Left renal cortex interstitium (tissue), 4 donors: ENCODE results near the gene C9orf152. TPM values are rescaled to one million over a fixed set of nuclear protein-coding genes. Genes with fewer than 3 reads are reported as not detected.
A peak's percentile ranks its signal among the peaks of the same experiment; 100 is the strongest.

Experiments used
- DNase-seq, 4 donors: peaks; one replicate each; pipeline ENCODE4 v3.0.0-alpha.2; 2013; ENCODE audit warnings: low read depth in 4 of 4, low spot score in 2 of 4, missing footprints in 1 of 4
- polyA plus RNA-seq, 4 donors: library from polyadenylated mRNA; unstranded; fragments of 120-200 nt; gene quantifications; one replicate each; pipeline ENCODE4 v1.2.1, GENCODE V29; 2013; ENCODE audit not compliant: insufficient read length in 4 of 4

C9orf152 gene
- polyA plus RNA-seq, 4 donors, result 0.38 to 0.64 (median 0.50) TPM

DNA sequence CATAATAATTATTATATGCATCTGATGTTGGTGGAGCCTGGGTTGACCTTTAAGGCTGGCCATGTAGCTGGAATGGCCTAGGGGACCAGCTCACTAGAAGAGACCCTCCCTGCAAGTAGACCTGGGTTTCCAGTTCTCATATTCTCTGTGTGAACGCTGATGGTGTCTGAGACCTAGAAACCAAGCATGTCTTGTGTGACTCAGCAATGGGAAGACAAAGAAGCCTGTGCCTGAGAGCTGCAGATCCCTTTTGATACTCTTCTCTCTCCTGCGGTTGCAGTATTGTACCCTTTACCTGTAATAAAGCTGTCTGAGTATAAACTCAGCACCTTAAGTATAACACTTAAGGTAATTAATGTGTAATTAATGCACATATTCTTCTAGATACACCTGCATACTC is 22.2 kb downstream of the C9orf152 start:
- DNase-seq, result no peak

DNA sequence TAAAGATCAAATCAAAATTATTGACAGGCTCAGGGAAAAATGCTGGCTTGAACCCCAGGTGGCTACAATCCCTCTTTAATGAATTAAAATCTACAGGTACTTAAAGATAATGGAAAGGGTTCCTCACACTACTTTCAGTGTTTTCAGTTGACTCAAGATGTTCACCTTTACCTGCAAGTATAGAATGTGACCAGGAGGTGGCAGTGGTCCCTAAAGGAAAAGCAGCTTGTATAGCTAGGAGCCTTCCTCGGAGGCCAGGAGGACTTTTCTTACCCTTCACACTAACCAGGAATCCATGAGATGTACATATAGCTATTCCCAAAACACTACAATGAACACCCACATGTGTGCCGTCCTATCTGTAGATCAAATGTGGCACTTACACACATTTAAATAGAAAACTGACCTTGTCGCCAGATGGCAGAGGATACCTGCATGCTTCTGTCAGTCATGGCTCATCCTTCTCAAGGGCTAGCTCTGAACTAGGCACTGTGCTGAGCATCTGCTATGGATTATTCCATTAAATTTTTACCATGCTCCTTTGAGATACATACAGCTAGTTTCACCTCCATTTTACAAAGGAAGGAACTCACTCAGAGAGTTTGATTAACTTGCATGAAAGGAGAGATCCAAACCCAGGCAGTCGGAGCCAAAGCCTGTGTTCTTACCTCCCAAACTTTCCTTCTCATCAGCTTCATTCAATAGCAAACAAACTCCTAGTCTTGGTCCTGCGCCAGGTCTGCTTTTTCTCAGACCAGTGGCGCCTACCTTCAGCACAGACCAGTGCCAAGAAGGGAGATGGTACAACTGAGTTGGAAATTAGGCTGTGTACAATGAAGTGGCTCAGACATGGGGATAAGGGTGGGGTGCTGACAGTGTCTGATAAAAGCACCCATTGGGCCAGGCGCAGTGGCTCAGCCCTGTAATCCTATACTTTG is 24.5 kb downstream of the C9orf152 start:
- peak in 1 of 4 donors; percentile 64 for DNase-seq

DNA sequence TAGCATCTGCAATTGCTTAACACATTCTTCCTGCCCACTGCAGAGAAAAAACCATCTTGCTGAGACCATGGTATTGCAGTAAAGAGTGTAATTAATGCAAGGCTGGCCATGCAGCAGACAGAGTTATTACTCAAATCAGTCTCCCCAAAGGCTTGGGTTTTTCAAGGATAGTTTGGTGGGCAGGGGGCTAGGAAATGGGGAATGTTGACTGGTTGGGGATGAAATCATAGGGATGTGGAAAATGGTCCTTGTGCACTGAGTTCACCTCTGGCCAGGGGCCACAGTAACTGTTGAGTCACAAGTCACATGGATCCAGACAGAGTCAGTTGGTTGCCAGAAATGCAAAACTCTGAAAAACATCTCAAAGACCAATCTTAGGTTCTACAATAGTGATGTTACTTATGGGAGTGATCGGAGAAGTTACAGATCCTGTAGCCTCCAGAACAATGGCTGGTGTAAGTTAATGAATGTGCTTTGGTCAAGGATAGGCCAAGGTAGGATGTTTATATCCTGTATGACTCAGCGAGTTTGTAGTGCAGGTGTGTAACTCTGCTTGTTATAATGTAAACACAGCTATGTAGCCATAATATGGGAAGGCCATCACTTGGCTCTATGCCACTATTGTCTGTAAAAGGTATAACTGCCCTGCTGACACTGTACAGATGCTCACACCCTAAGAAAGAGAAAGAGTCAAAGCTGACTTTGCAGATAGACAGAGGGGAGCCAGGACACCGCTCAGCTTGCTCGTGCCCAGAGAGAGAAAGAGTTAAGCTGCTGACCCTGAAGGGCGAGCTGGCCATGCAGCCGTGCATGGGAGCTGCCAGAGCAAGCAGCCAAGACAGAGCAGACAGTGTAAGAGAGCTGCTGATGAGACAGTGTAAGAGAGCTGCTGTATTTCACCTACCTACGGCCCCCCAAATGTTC is 27.2 kb downstream of the C9orf152 start:
- no peak for DNase-seq

DNA sequence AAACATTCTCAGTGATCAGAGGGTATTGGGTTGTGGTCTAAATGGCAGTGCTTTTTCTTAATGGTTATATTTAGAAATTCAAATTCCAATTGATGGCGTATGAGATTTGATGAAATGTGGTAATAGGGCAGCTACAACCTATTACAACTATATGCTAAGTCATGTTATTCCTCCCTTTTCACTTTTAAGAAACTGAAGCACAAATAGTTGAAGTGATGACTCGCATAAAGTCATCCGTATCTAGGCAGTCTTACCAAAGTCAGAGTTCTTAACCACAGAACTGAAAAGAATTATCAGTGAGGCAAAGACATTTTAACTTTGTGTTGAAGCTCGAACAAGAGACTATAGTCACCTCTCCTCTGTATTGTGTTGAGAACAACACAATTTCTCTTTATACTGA is 28.2 kb downstream of the C9orf152 start:
- DNase-seq, result no peak

DNA sequence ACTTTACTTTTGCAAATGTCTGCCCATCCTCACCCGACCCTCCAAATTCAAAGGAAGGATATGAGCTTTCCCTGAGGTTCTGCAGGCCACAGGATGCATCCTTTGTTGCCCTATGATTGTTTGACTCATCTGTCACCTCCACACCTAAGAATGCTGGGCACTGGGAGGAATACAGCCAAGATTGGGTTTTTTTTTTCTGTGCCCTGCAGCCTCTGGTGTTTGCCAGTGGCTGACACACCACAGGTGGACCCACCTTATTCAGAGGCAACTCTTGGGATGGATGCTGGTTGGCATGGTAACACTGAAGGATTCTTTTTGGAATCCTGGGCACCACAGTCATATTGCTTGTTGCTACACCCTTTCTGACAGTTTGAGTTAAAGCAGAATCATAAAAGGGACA is 29.7 kb downstream of the C9orf152 start:
- DNase-seq, result no peak

DNA sequence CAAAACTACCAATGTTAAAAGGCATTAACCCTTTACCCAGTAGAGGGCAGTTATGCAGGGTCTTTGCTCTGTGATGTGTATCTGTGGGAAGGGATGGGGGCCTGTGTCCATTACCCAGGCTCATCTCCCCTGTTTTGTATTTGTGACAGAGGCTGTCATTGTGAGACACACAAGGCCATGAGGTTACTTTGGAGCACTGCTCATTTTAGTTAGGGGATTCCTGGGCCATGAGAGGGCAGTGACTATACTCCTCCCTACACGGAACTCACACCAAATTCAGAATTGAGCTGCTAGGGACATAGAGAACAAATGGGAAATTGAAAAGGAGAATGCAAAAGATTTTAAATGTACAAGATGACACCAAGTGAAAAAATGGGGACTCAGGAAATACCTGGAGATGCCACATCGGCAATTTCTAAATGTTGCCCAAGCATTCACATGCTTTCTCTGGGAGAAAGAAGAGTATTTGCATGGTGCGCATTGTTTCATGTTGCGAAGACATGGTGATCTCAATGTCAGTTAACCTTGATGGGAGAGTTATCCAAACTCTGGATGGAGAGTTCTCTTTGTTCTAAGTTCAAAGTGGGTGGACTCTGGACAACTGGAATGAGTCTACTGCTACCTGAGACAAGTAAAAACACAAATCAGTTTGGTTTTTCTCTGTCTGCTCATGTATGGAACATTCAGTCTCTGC is 32.5 kb downstream of the C9orf152 start:
- no peak for DNase-seq

DNA sequence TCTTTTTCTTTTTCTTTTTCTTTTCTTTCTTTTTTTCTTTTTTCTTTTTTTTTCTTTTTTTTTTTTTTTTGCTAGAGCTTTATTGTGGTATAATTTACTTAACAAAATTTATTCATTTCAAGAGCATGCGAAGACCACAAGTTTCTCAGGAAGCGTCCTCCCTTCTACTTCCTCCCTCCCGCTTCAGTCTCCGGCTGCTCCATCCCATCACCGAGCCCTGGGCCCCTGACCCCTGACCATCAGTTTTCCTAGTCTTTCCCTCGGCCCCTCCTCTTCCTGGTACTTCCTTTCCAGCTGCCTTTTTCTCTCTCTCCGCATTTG is 34.7 kb downstream of the C9orf152 start:
- DNase-seq, result no peak

DNA sequence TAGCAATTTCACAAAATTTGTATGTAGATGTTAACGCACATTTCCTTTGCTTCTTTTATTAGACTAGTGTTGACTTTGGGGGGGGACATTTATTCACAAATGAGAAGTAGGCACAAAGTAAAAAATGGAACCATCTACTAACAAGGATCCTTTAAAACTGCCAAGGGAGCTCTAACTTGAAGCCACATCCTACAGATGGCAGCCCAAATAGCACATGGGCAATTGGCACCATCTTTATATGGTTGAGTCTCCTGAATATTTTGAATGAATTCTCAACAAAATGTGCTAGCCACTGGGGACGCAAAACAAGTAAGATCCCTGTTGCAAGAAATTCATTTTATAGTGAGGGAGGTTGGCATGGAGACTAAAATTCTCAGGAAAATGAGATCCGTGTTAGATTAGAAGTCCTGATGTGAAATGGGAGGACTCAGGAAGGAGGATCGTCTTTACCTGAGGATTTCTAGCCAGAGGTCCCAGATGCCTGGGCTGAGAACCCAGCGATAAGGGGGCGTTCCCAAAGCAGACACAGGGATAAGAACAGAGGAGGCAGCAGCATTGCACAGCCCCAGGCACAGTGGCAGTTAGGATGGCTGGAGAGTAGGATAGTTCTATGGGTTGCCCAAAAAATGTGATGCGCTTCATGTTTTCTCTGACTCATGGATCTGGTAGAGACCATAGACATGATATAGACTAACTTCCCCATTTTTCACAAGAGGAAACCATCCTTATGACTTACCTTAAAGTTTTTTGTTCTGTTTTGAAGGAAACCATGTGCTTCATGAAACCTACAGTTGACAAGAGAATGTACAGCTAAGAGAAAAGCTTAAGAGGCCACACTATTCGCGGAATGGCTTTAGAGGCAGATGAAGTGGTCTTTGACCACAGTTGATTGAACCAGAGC is 37.4 kb downstream of the C9orf152 start:
- DNase-seq, result no peak

DNA sequence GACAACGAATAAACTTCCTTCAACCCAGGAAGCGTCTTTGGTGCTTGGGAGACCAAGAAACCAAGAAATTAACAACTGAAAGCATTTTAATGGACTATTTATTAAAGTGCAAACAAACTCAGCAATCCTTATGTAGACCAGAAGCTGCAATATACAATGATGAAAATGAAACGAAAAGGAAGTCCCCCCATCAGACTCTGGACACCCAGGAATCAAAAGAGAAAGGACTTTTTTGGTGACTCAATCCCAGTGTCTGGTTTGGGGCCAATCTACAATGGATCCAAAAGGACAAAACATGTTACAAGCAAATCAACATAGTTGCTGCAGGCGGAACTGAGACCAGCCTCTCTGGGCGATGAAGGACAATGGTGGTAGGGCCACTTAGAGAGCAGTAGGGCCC is 39.5 kb downstream of the C9orf152 start:
- no peak for DNase-seq

DNA sequence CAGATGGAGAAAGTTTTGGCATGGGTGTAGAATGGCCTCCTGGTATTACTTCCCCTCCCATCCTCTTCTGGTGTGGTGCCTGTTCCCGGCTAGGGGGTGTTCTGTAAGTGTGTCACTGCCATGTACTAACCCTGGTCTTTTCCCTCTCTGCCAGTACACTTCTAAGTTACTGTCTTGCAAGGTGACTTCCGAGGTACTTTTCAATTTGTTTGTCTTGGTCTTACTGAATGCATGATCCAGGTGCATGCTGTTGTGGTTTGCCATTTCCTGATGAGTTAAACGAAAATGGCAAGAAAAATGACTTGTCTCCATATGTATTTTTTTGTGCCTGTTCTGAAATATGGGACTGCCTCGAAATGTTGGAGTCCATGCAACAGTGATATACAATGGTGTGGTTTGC is 46.0 kb downstream of the C9orf152 start:
- DNase-seq, result no peak

DNA sequence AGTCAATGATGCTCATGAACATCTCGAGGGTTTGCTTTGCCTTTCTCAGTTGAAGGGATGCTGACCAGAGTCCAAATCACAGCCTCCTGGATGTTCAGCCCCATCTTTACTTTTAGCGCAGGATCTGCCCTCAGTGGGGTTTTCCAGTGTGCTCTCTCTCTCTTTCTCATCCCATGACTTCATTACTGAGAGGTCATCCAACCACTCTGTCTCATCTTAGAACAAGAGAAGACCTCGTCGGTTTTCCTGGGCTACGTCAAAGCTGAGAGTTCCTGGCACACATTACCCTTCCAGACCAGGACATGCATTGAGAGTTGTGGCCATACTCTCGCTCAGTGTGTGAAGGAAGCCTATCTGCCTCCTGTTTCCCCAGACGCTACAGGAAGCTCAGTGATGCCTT is 47.3 kb downstream of the C9orf152 start:
- DNase-seq, result no peak

DNA sequence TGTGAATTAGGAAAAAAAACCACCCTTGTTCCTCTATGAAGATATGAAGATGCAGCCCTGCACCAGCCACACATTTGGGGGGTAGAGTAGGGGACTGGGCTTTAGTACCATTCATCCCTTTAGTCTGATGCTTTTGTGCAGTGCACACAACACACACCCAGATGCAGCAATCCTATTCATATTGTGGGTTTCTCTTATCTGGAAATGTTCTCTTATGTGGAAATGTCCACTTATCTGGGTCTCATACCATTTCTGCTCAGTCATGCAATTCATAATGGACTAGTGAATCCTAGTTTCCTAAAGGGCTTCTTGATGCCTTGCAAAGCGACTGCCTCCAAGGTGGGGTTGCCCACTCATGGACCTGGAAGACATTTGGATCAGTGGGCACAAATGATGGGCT is 47.8 kb downstream of the C9orf152 start:
- DNase-seq, result no peak

DNA sequence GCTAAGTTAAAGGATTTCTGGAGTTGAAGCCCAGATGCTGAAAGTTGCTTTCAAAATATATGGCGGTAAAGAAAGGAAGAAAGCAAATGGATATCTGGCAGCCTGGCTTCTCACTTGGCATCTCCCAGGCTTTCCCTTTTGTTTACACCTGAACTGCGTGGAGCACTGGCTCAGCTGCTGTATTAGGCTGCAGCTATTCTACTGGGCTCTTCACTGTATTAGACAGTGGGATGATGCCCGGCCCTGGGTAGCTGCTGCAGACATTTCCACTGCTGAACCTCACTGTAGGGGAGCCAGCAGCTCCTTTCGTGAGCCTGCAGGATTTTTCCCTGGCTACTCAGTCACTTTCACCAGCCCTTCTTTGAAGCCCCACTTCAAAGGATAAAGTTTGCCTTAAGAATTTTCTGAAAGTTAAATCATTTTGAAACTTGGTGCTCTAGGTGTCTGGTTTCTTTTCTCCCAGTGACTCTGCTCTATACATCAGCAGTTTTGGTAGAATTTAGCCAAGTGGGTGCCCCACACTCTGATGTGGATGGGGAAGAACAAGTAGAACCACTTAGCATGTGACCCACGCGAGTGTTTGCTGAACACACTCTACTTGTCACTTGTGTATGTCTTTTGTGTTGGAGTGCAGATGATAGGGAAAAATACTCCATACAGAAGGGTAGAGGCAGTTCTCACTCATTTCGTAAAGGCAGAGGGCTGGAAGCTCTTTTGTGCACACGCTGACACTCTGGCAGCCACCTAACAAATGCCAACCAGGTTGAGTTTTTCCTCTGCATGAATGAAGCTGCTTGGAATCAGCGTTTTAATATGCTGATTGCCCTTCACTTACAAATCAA is 49.9 kb downstream of the C9orf152 start:
- DNase-seq, result no peak

DNA sequence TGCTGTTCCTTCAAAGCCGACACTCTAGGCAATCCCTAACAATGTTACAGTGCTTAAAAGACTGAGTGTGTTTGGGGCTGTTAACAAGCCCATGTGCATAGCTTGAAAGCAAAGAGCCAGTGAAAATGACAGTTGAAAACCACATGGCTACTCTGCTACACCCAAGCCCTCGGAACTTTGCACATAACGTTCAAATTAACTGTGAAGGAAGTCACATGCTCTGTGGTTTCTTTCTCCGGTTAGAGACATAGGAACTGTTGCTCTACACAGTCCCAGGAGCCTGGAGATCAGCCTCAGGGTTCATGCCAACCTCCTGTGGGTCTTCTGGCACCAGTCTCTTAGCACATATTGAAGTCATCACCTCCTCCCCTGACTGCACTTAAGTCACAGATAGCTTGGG is 51.1 kb downstream of the C9orf152 start:
- DNase-seq, result no peak

DNA sequence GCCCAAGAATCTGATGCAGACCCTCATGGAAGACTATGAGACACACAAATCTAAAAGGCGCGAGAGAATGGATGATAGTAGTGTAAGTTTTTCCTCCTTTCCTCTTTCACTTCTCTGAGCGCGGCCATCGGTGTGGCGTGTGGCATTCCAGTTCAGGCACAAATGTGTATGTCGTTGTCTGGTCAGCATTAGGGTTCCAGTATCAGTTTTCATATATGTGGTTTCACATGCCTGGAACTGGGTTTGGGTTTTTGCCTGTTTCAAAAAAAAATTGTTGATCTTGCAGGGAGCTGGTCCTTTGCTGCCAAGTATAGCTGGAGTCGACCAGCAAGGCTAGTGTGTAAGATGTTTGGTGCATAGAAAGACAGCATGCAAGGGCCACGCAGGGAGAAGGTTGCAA is 51.5 kb downstream of the C9orf152 start:
- no peak for DNase-seq

DNA sequence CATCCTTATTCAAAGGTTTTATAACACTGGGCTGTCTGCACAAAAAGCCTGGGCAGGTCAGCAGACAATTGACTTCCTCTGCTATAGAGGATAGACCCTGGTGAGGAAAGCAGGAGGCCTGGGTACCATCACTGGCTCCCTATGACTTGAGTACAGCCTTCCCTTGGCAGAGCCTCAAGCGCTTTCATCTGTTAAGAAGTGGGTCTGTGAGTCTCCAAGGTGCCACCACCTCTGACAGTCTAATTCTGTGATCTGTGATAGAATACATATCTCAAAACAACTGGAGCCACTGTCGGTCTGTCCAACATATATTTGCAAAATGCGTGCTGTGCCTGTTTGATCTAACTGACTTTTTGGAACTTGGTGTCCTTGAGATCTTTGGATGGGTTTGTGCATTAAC is 52.2 kb downstream of the C9orf152 start:
- DNase-seq, result no peak

DNA sequence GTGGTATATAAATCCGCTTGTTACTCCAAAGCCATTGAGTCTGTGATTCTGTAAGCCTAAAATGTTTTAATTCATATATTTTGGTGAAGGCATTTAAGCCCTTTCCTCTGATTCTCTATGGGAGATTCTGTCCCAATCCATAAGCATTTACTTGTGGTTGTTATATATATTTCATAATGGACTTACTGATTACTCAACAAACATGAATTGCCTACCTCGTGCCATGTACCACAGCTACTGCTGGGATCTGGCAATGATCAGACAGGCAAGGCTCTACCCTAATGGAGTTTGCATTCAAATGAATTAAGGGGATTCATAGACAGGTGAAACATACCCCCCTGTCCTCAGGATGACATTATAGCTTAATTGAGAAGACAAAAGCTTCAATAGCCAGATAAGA is 54.5 kb downstream of the C9orf152 start:
- no peak for DNase-seq

DNA sequence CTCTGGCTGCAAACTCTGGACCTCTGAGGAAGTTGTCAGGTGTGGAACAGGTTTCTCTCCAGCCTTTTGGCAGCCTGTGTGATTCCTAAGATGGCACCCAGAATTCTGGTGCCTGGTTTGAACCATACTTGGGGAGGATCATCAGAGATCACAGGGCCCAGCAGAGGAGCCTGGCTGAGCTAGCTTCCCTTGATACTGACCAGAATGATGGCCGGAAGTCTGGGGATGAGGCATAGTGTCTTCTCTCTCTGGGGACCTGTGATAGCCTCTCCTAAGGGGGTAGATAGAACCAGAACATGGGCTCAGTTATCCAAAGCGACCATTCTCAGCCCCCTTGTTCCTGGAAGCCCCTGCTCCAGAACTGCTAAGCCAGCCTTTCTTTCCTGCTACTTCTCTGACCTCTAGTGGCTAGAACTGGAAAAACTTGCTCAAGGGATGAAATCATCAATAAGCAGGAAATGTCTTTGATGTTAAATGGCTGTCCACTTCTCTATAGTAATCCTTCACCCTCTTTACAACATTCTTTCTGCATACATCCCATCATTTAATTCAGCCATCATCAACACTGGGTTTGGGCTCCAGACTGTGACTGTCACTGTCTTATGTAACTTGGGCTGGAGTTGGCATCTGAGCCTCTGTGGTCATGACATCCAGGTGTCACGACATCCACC is 55.1 kb downstream of the C9orf152 start:
- peak in 2 of 4 donors; percentile 44 to 53 for DNase-seq
